Measurements from ENCODE around the gene FSCN2.

DNA sequence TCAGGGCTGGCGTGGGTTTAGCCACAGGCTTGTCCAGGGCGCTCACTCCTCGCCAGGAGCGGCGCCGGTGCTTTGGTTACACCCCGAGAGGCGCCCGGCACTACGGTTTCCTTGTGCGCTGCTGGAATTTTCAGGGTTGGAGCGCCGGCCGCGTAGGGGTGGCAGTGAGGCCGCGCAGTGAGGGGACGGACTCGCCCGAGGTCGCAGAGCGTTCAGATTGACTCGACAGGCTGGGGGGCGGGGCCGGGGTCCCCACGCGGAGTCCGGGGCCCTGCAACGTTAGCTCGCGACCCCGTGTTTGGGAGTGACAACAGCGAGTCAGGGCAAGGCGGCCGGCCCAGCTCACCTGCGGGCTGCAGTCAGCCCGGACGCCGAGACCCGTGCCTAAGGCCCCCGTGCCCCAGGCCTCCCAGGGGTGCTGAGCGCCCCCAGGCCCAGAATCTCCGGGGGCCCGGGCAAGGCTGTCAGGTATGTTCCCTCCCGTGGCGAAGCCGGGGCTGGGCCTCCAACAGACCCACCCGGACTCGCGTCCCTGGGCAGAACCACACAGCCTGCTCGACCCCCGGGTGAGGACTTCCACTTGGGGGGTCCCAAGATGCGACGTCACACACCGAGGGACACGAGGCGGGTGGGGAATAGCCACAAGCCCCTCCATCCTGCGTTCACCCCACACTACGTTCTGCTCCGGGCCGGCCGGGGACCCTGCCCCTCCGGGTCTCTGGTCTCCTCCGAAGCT, 14.3 kb upstream of the FSCN2 start:
- TF ChIP-seq CTCF (conservative IDR thresholded peaks at IDR 0.05), result no peak
- TF ChIP-seq ZFX (IDR thresholded peaks at IDR 0.05), result no peak
